Esophagus squamous epithelium (tissue), 5 donors: Measurements from ENCODE around the gene PPIP5K2. TPM values are rescaled to one million over a fixed set of nuclear protein-coding genes. Genes with fewer than 3 reads are reported as not detected.

ENCODE experiments used
- DNase-seq: peaks from one replicate; lab custom pipeline; 2025; lab: John Stamatoyannopoulos, UW
- H3K27ac ChIP-seq, 4 donors: fragments of 200-600 bp; sonication (generic); one replicate each; pipeline ENCODE4 v1.5.1; 2016 to 2019; ENCODE audit warnings: mild to moderate bottlenecking in 1 of 4
- H3K27me3 ChIP-seq, 4 donors: fragments of 200-600 bp; sonication (generic); 1 replicate in 3 of 4; 2 replicates in 1 of 4; pipeline versions ENCODE4 v1.5.1 to v1.6.0; 2017 to 2021; ENCODE audit warnings: antibody characterized with exemption in 1 of 4
- H3K36me3 ChIP-seq, 3 donors: fragments of 200-600 bp; sonication (generic); one replicate each; pipeline ENCODE4 v1.5.1; 2016 to 2019
- H3K4me1 ChIP-seq, 3 donors: fragments of 200-600 bp; sonication (generic); one replicate each; pipeline ENCODE4 v1.5.1; 2017 to 2019
- H3K4me3 ChIP-seq, 4 donors: fragments of 200-600 bp; sonication (generic); 1 replicate in 3 of 4; 2 replicates in 1 of 4; pipeline ENCODE4 v1.5.1; 2016 to 2019; ENCODE audit warnings: mild to moderate bottlenecking in 2 of 4, moderate library complexity in 1 of 4
- H3K9me3 ChIP-seq, 3 donors: fragments of 200-600 bp; sonication (generic); one replicate each; pipeline ENCODE4 v1.5.1; 2016 to 2019
- POLR2A ChIP-seq, 4 donors: fragments of 450-650 bp; IDR thresholded peaks; one replicate each; pipeline ENCODE4 v1.6.1; 2017; ENCODE audit warnings: antibody characterized with exemption in 4 of 4, mild to moderate bottlenecking in 4 of 4, moderate library complexity in 3 of 4
- WGBS, 2 donors: methylation state at CpG; one replicate each; pipeline ENCODE4 v1.1.5; 2018; 5-methylcytosine and 5-hydroxymethylcytosine counted together
- intact Hi-C: fragments of 100-400 bp; cut with DNase I; formaldehyde crosslinking; loops from one replicate; pipeline ENCODE4 v1.15.0; 2022
- total RNA-seq, 4 donors: library from RNA; depleted of rRNA; stranded (reverse); fragments of >200 nt; gene quantifications; one replicate each; pipeline ENCODE4 v1.1.0, GENCODE V29; 2016
- TF ChIP-seq, protein P1 (sequence below), 6 experiments: fragments of 450-650 bp in 4 of 6; fragments of 200-600 bp in 2 of 6; sonication (generic) in 2 of 6; IDR thresholded peaks; one replicate each; pipeline ENCODE4 v1.5.1; 2016 to 2019; ENCODE audit warnings: antibody characterized with exemption in 6 of 6, mild to moderate bottlenecking in 4 of 6, moderate library complexity in 4 of 6
- donor health status: DM: yes; HTN: yes; CAD: no.

The PPIP5K2 gene
- total RNA-seq, 4 donors from 2014 or later = 11.4 to 36.2 (median 21.8) TPM

DNA sequence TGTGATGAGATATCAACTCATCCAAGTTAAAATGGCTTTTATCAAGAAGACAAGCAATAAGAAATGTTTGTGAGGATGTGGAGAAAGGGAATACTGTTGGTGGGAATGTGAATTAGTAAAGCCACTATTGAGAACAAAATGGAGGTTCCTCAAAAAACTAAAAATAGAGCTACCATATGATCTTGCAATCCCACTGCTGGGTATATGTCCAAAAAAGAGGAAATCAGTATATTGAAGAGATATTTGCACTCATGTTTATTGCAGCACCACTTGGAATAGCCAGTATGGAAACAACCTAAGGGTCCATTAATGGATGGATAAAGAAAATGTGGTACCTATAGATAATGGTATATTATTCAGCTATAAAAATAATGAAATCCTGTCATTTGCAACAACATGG lies 25.1 kb downstream of the PPIP5K2 start:
- Histone ChIP-seq H3K4me1 (no peaks in the 10 kb centered on the region), H3K4me3 (no peak overlapping the region), H3K36me3 (peaks cover 0 to 49% (median 6%) of the 10 kb centered on the region in 3 donors), H3K27ac (no peak overlapping the region), H3K9me3 (no peaks in the 10 kb centered on the region), H3K27me3 (no peaks in the 10 kb centered on the region)
- no peak for DNase-seq
- TF ChIP-seq, protein P1, sequence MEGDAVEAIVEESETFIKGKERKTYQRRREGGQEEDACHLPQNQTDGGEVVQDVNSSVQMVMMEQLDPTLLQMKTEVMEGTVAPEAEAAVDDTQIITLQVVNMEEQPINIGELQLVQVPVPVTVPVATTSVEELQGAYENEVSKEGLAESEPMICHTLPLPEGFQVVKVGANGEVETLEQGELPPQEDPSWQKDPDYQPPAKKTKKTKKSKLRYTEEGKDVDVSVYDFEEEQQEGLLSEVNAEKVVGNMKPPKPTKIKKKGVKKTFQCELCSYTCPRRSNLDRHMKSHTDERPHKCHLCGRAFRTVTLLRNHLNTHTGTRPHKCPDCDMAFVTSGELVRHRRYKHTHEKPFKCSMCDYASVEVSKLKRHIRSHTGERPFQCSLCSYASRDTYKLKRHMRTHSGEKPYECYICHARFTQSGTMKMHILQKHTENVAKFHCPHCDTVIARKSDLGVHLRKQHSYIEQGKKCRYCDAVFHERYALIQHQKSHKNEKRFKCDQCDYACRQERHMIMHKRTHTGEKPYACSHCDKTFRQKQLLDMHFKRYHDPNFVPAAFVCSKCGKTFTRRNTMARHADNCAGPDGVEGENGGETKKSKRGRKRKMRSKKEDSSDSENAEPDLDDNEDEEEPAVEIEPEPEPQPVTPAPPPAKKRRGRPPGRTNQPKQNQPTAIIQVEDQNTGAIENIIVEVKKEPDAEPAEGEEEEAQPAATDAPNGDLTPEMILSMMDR (IDR thresholded peaks at IDR 0.05) = no peak
- no peak for TF ChIP-seq POLR2A (IDR thresholded peaks at IDR 0.05)
- intact Hi-C loops = no loop called here

DNA sequence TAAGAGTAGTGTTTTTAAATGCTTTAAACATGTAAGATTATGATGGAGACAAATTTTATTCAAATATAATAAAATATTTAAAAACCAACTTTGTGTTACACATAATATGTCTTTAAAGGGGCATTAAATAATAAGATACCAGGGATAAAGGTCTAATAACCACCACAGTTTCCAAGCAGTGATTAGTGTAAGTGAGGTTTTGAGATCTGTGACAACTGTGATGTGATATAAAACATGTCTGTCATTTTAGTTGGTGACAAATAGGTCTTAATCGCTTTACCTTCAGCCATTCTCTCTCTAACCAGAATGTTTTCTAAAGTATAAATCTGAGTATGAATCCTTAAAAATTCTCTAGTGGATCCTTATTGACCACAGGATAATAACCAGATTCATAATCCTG lies 28.1 kb downstream of the PPIP5K2 start:
- Histone ChIP-seq H3K27ac (no peak overlapping the region), H3K9me3 (no peaks in the 10 kb centered on the region), H3K27me3 (no peaks in the 10 kb centered on the region), H3K4me1 (no peaks in the 10 kb centered on the region), H3K36me3 (peaks cover 0 to 41% (median 0%) of the 10 kb centered on the region in 3 donors), H3K4me3 (no peak overlapping the region)
- 92 to 95% methylated on average over 1 of the region's 1 CpG for WGBS, 2 donors
- intact Hi-C loops = no loop called here
- TF ChIP-seq, protein P1 (IDR thresholded peaks at IDR 0.05) = no peak
- TF ChIP-seq POLR2A (IDR thresholded peaks at IDR 0.05) = no peak
- DNase-seq = no peak

DNA sequence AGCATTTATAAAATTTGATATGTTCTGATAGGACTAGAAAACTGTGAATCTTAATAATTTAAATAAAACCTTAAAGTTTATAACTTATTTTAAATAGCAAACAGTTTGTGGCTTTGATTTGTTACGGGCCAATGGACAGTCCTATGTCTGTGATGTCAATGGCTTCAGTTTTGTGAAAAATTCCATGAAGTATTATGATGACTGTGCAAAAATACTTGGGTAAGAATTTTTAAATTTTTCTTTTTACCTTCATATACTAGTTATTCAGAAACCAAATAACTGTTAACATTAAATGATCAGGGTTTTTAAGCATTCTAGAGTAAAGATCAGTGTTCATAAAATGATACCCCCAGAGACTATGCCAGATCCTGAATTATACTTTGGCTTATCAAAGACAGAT lies 31.1 kb downstream of the PPIP5K2 start:
- Histone ChIP-seq H3K4me1 (no peaks in the 10 kb centered on the region), H3K4me3 (no peak overlapping the region), H3K9me3 (no peaks in the 10 kb centered on the region), H3K27ac (no peak overlapping the region), H3K27me3 (no peaks in the 10 kb centered on the region), H3K36me3 (peaks cover 0 to 67% (median 0%) of the 10 kb centered on the region in 3 donors)
- DNase-seq = no peak
- intact Hi-C loops = no loop called here
- TF ChIP-seq, protein P1 (IDR thresholded peaks at IDR 0.05) = no peak
- TF ChIP-seq POLR2A (IDR thresholded peaks at IDR 0.05) = no peak
- WGBS, 2 donors = 83 to 94% methylated on average over 1 of the region's 1 CpG

DNA sequence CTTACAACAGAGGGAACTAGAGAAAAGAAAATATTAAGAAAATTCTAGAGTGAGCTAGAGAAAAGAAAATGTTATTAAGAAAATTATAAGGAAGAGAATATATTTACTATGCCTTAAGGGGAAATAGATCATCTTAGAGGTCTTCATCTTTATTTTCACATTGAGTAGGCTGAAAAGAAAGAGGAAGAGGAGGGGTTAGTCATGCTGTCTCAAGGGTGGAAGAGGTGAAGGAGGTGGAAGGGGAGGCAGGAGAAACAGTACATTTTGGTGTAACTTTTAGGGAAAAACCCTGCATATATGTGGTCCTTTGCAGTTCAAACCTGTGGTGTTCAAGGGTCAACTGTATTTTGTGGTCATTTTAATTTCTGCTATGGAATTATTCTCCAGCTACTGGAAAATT lies 46.6 kb downstream of the PPIP5K2 start:
- Histone ChIP-seq H3K4me3 (no peak overlapping the region), H3K27ac (no peak overlapping the region), H3K27me3 (no peaks in the 10 kb centered on the region), H3K4me1 (no peaks in the 10 kb centered on the region), H3K9me3 (no peaks in the 10 kb centered on the region), H3K36me3 (peaks cover 0 to 48% (median 0%) of the 10 kb centered on the region in 3 donors)
- TF ChIP-seq, protein P1 (IDR thresholded peaks at IDR 0.05) = no peak
- TF ChIP-seq POLR2A (IDR thresholded peaks at IDR 0.05) = no peak
- no peak for DNase-seq
- intact Hi-C loops = no loop called here

DNA sequence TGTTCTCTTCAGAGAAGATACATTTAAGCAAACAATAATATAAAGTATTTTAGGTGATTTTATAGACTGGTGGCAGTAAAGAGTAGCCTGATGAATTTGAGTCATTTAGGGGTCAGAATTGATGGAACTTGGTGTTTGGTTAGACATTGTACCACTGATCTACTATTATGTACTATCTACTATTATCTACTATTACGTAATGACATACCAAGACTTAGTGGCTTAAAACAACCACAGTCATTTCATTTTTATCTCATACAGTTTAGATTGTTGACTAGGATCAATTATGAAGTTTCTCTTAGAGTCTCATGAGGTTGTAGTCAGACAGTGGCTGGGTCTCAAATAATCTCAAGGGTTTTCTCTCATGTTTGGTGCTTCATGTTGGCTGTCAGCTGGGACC lies 54.0 kb downstream of the PPIP5K2 start:
- TF ChIP-seq POLR2A (IDR thresholded peaks at IDR 0.05) = no peak
- TF ChIP-seq, protein P1 (IDR thresholded peaks at IDR 0.05) = no peak
- H3K36me3 ChIP-seq = peaks cover 0 to 51% (median 0%) of the 10 kb centered on the region in 3 donors
- intact Hi-C loops = no loop called here
- no peaks in the 10 kb centered on the region for H3K4me1 ChIP-seq
- no peak overlapping the region for H3K27ac ChIP-seq
- H3K9me3 ChIP-seq = no peaks in the 10 kb centered on the region
- no peak overlapping the region for H3K4me3 ChIP-seq
- WGBS, 2 donors = 95 to 96% methylated on average over 1 of the region's 1 CpG
- DNase-seq = no peak
- H3K27me3 ChIP-seq = no peaks in the 10 kb centered on the region
